ENCODE measurements around the gene SLC30A5.
"Not testable (repeated sequence)": the region's sequence is repeated elsewhere in the genome, so short reads cannot be mapped to it uniquely, and the experiment has no call there.

The SLC30A5 gene

DNA sequence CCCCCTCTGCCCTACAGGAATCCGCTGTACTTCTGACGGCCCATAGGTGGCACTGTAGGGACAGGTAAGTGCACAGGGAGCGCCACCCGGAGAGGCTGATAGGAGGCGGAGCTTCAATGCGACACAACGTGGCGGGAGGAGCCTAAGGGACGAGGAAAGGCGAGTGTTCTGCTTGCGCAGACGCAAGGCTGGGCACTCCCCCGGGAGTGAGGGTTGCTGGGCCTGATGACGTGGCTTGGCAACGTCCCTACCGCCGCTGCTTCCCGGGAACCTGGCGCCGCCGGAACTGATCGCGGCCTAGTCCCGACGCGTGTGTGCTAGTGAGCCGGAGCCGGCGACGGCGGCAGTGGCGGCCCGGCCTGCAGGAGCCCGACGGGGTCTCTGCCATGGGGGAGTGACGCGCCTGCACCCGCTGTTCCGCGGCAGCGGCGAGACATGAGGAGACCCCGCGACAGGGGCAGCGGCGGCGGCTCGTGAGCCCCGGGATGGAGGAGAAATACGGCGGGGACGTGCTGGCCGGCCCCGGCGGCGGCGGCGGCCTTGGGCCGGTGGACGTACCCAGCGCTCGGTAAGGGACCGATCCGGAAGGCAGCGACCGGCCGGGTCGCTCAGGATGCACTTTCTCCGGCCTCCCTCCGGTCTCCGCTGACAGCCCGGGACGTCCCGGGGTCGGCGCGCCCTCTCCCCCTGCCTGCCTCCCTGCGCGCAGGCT, at the start of gene SLC30A5:
SLC30A5 (plus strand) TSS at position 244 of the 712 bp plus-strand sequence; CDS start at position 486, 242 bp downstream.
- DNase-seq, result peak; percentile 91 to 100

DNA sequence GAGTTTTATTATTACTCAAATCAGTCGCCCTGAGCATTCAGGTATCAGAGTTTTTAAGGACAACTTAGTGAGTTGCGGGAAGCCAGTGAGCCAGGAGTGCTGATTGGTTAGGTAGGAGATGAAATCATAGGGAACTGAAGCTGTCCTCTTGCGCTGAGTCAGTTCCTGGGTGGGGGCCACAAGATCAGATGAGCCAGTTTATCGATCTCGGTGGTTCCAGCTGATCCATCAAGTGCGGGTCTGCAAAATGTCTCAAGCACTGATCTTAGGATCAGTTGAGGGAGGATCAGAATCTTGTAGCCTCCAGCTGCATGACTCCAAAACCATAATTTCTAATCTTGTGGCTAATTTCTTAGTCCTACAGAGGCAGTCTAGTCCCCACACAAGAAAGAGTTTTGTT, 48.6 kb upstream of the SLC30A5 start:
- DNase-seq, result not testable (repeated sequence)

DNA sequence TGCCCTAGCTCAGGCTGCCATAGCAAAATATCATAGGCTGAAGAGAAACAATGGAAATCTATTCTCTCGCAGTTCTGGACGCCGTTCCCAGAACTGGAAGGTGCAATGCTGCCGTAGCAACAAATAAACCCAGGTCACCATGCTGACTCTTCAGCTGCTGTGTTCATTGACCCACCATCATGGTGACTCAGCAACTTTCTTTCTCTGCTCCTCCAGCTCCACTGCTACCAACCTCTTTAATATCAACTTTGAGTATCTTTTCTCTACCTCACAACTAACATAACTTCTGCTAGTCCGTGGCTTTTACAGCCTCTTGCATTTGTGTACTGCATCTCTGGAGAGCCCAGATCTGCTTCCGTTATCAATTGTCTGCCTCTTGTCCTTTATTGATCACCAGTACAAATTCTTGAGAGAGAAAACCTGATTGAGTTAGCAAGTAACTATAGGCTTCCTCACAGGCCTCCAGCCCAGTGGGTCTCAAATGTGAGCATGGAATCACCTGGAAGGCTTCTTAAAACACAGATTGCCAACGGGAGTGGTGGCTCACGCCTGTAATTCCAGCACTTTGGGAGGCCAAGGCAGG, 47.3 kb upstream of the SLC30A5 start:
- DNase-seq, result no peak

DNA sequence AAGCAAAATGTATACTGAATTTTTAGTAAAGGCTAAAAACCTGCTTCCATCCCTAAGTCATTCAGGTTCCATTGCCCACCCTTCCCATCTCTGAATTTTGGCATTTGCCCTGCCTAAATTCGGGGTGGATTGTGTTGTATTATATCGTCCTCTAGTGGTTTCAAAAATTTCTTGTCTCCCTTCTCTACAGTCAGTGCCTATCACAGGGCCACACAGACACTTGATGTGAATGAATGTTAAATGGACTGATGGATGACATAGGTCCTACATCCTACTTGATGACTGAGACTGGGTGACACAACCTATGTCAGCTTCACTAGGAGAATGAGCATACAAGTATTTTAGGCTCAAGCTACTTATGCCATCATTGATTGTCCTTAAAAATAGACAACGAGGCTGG, 45.6 kb upstream of the SLC30A5 start:
- no peak for DNase-seq

DNA sequence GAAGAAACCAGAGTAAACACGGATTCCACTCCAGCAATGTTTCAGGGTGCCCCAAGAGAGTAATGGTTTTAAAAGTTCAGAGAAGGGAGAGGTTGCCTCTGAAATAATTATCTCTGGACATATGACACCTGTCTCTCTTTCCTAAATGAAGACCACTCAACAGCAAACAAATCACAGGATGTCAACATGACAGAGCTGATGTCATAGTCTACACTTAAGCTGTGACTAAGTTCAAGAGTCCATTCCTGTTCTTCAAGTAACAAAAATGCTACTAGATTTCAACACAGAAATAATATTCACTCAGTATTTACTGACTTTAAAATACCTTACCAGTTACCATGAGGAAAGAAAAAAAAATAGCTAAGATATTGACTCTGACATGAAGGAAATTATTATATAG, 44.7 kb upstream of the SLC30A5 start:
- DNase-seq, result no peak

DNA sequence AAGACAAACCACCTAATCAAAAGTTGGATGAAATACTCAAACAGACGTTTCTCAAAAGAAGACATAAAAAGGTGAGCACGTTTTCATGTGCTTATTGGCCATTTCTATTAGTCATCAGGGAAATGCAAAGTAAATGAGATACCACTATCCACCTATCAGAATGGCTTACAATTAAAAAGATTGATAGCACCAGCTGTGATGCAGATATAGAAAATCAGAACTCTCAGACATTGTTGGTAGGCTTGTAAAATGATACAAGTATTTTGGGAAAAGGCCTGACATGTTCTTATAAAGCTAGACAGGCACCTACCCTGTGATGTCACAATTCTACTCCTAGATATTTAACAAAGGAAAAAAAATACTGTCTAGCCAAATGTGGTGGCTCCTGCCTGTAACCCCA, 44.0 kb upstream of the SLC30A5 start:
- no peak for DNase-seq

DNA sequence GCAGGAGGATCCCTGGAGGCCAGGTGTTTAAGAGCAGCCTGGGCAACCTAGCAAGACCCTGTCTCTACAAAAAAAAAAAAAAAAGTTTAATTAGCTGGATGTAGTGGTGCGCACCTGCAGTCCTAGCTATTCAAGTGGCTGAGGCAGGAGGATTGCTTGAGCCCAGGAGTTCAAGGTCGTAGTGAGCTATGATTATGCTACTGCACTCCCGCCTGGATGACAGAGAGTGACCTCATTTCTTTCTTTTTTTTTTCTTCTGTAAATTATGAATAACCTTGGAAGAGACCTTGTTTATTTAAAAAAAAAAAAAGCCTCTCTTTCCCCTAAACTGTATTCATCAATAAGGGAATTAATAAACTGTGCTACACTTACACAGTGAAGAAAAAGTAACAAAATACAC, 43.6 kb upstream of the SLC30A5 start:
- no peak for DNase-seq

DNA sequence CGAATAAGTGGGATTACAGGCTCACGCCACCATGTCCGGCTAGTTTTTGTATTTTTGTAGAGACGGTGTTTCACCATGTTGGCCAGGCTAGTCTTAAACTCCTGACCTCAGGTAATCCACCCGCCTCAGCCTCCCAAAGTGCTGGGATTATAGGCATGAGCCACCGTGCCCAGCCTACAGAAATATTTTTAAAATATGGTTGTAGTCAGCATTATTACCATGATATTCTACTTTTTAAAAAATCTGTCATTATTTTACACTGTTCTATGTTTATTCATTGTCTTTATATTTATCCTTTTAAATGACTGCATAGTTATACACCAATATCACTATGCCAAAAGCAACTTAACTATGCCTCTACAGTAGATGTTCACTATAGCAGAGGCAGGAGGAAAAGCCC, 41.6 kb upstream of the SLC30A5 start:
- DNase-seq, result no peak

DNA sequence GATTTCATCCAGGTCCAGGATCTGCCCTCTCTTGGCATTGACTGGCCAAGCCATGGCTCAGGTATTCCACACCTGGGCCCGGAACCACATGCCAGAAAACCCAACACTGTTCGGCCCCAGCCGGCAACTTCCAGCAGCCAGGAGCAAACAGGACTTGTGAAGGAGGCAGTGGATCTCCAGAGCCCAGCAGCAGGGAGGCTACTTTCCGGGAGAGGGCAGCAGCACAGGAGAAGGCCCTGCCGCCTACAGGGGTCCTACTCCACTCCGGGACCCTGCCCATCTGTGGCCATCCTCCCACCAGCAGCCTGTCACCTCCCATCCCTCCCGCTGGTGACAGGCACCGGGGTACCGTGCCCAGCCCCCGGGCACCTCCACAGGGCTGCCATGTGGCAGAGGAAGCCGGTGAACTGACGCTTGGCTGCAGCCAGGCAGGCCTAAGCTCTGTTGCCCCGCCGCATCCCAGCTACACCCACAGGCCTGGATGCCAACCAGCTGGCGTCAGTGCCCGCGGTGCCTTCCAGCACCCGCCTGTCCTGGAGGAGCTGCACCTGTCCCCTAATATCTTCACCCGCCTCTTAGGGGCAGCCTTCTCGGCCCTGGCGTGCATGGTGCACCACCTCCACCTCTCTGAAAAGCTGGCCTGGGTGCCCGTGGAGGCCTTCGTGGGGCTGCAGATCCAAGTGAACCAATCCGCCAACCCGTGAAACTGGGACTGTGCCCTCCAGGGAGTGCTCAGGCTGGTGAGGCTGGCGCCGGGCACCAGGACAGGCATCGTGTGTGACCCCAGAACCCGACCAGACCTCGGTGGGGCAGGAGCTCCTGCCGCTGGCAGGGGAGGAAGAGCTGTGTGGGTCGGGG, 18.9 kb upstream of the SLC30A5 start:
- DNase-seq, result no peak

DNA sequence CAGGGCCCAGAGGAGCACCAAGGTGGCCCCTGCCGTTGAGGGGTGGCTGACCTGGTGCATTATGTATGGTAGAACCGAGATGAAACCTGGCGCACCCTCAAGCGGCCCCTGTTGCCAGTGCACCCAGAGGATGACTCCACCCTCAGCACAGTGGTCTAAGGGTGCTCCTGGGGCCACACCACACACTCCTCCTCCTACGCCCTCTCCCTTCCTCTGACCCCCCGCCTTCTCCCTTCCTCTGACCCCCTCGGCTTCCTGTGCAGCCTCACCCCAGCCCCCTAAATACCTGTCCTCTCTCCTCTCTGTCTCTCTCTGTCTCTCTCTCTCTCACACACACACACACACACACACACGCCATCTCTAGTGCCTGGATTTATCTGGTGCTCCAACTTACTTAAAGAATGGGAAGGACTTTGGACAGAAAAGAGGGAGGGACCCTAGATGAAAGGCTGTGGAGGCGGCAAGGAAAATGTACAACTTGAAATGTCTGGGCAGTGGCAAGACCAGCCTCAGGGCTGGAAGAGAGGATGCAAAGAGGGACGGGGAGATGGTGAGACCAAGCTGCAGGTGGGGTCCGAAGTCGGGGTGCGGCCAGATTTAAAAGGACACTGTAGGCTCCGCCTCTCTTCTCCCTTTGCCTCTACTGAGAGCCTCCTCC, 18.2 kb upstream of the SLC30A5 start:
- DNase-seq, result no peak

DNA sequence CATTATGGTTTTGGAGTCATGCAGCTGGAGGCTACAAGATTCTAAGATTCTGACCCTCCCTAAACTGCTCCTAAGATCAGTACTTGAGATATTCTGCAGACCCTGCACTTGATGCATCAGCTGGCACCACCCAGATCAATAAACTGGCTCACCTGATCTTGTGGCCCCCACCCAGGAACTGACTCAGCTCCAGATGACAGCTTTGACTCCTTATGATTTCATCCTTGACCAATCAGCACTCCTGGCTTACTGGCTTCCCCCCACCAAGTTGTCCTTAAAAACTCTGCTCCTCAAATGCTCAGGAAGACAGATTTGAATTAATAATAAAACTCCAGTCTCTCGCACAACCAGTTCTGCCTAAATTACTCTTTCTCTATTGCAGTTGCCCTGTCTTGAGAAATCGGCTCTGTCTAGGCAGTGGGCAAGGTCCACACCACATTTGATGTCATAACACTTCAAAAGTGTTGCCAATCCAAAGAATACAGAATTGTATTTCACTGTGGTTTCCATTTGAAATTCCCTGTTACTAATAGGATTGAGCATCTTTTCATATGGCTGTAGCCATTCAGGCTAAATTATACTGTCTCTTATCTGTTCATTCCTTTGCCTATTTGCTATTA, 14.8 kb upstream of the SLC30A5 start:
- DNase-seq, result no peak

DNA sequence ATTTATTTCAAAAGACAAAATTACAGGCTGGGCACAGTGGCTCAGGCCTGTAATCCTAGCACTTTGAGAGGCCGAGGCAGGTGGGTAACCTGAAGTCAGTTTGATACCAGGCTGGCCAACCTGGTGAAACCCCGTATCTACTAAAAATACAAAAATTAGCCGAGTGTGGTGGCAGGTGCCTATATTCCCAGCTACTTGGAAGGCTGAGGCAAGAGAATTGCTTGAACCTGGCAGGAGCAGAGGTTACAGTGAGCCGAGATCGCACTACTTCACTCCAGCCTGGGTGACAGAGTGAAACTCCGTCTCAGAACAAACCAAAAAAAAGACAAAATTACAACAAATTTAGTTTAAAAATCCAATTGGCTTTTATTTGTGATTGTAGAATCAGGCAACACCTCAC, 14.3 kb upstream of the SLC30A5 start:
- DNase-seq, result no peak

DNA sequence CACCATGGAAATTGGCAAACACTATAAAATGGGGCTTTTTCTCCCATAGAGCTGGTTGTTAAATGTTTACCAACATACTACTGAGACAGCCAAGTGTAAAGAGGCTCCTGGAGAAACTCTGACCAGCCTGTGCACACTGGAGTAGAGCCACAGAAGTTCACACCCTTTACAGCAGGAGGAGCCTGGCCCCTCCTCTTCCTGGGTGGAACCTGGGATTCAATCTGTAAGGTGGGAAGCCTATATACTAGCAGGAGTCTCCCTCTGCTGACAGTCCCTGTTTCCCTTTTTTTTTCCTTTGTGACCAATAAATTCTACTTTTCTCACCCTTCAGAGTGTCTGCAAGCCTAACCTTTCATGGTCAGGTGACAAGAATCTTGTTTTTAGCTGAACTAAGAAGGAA, 10.4 kb upstream of the SLC30A5 start:
- DNase-seq, result no peak

DNA sequence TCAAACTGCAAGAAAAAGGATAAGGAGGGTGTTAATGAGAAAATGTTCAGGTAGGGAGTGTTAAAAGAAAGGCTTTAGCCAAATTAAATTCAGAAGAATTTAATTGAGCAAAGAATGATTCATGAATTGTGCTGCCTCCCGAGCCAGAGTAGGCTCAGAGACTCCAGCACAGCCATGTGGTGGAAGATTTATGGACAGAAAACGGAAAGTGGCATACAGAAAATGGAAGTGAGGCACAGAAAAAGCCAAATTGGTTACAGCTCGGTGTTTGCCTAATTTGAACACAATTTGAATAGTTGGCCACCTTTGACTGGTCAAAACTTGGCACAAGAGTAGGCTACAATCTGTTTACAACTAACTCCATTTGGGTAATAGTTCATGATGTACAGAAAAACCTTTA, 9.6 kb upstream of the SLC30A5 start:
- no peak for DNase-seq

DNA sequence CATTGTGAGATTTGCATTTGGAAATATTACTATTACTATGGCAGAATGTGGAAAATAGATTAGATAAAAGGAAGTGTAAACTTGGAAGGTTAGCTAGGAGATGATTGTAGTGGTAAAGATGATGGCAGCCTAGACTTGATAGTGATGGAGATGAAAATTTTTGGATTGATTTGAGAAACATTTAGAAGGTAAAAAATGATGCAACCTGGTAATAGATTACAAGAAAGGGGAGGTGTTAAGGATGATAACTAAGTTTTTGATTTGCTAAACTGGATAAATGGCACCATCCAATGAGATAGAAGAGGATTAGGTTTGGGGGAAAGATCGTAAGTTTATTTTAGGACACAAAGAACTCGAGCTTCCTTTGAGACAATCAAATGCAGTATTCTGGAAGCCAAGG, 8.9 kb upstream of the SLC30A5 start:
- DNase-seq, result no peak

DNA sequence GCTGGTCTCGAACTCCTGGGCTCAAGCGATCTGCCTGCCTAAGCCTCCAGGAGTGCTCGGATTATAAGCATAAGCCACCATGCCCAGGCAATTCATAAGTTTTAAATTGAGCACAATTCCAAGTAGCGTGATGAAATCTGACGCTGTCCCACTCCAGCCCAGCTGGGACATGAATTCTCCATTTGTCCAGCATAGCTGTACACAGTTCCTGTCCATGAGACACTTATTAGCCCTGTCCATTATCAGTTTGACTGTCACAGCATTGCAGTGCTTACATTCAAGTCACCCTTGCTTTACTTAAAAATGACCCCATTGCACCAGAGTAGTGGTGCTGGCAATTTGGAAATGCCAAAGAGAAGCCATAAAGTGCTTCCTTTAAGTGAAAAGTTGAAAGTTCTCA, 7.6 kb upstream of the SLC30A5 start:
- no peak for DNase-seq

DNA sequence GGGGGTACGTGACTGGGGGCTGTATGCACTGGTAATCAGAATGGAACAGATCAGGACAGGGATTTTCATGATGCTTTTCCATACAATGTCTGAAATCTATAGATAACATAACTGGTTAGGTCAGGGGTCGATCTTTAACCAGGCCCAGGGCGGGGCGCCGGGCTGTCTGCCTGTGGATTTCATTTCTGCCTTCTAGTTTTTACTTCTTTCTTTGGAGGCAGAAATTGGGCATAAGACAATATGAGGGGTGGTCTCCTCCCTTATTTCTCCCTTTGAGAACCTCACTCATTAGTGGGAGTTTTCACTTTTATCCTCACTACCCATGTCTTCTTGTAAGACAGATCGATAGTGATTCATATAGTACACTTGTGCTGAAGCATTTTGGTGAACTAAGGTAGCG, 5.8 kb upstream of the SLC30A5 start:
- not testable (repeated sequence) for DNase-seq

DNA sequence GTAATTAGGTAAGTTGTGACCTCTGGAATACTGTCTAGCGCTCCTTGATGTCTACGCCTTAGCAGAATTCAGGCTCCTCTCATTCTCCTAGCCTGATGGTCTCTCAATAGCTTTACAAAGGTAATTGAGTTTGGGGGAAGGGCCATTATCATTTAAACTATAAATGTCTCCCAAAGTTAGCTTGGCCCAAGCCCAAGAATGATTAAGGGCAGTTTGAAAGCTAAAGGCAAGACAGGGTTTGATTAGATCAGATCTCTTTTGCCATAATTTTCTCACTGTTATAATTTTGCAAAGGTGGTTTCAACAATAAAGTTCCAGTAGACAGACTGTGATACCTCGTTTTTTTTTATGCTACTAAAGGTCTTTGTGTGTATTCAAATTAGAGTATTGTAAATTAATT, 3.7 kb upstream of the SLC30A5 start:
- DNase-seq, result no peak

DNA sequence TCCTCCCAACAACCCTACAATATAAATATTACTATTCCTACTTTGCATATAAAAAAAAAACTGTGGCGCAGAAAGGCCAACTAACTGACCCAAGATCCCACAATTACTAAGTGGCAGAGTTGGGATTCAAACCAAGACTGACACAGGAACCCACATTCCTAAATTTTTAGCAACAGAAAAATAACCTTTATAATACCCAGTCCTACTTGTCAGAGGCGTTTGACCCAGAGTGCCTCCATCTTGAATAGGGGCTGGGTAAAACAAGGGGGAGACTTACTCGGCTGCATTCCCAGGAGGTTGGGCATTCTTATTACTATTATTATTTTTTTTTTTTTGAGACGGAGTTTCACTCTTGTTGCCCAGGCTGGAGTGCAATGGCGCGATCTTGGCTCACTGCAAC, 2.0 kb upstream of the SLC30A5 start:
- no peak for DNase-seq

DNA sequence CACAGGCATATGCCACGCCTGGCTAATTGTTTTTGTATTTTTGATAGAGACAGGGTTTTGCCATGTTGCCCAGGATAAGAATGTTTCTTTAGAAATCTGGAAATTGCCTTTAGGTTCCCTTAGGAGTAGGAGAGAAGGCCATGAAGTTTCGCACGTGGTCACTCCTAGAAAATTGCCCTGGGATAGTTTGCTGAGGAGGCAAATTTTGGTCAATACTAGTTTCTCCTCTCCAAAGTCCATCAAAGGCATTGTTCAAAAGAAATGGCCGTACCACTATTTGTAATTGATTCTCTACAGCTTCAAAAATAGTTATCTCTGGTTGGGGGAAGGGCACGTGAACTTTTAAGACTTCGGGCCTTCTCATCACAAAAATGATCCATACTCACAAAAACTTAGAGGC, 845 bp upstream of the SLC30A5 start:
- no peak for DNase-seq

DNA sequence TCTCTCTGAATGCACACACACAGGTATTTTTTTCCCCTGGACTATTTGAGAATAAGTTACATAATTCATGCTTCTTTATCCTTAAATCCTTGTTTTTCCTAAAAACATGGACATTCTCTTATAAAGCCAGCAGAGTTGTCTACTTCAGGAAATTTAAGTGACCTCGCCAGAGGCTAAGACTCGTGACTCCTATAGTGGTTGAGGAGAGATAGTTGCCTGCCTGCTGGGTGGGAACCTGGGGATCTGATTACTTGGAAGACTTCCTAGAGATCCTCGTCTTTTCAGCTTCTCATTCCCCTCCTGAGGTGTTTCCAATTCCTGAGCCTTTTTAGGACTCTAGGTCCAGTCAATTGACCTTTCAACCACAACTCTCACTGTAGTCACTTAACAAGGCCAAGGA, 5.5 kb downstream of the SLC30A5 start:
- DNase-seq, result no peak

DNA sequence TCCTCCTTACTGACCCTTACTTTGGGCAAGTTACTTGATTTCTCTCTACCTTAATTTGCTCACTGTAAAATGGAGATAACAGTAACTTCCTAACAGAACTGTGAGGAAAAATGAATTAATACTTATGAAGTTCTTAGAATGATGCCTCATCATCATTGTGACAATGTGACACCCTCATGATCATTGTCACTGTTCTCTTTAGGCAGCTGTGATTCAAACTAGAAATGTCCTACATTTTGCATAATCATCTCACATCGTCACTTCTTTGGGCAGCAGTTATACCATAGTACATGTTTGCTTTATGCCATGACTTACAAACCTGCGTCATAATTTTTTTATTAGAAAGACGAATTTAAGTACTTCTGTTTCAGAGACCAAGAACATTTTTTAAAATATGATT, 9.7 kb downstream of the SLC30A5 start:
- no peak for DNase-seq

All from stimulated activated CD4-positive, alpha-beta T cell treated with anti-CD3 and anti-CD28 coated beads, Interleukin-4, amount 100 ng/mL, for 4 hours (primary cell).